ENCODE results near the gene MYO9B.

DNA sequence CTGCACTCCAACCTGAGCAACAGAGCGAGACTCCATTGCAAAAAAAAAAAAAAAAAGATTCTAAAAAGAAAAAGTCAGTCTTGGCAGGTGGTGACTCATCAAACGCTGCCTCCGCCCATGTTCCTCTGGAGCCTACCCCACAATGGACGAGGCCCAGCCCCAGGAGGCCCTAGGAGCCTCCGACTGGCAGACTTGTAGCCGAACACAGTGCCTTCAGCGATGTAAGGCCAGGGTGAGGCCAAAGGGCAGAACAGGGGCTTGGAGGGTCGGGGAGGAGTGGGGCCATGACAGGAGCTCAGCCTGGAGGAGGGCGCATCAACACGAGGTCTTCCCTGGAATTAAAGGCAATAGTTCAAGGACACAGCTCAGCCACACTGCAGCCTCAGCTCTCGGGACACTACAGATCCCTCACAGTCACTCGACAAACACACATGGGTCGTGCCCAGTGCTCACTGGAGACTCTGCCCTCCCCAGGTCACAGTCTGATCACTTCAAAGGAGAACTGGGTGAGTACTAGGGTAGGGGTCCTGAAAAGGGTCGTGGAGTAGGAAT lies 144.7 kb downstream of the MYO9B start:
- TF ChIP-seq GATA3 (IDR thresholded peaks at IDR 0.05; ENCODE audit: low read depth, low read length) (no peak), GATA2 (IDR thresholded peaks at IDR 0.05; ENCODE audit: low read depth, low read length) (no peak)

All from SH-SY5Y (cell line).